Pons (tissue), 1 donor: Measurements from ENCODE around the gene FBXO10.
A peak's percentile ranks its signal among the peaks of the same experiment; 100 is the strongest.
"Not testable (repeated sequence)": the region's sequence is repeated elsewhere in the genome, so short reads cannot be mapped to it uniquely, and the experiment has no call there.

Experiments
- DNase-seq: peaks from one replicate; pipeline ENCODE4 v3.0.0-alpha.2; 2016; ENCODE audit warnings: low spot score

Gene FBXO10

DNA sequence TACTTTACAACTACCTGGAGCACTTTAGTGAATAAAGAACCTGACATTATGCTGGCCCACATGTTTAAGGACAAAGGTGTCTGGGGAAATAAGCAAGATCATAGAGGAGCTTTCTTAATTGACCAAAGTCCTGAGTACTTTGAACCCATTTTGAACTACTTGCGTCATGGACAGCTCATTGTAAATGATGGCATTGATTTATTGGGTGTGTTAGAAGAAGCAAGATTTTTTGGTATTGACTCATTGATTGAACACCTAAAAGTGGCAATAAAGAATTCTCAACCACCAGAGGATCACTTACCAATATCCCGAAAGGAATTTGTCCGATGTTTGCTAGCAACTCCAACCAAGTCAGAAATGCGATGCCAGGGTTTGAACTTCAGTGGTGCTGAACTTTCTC, 98.7 kb downstream of the FBXO10 start:
- not testable (repeated sequence) for DNase-seq

DNA sequence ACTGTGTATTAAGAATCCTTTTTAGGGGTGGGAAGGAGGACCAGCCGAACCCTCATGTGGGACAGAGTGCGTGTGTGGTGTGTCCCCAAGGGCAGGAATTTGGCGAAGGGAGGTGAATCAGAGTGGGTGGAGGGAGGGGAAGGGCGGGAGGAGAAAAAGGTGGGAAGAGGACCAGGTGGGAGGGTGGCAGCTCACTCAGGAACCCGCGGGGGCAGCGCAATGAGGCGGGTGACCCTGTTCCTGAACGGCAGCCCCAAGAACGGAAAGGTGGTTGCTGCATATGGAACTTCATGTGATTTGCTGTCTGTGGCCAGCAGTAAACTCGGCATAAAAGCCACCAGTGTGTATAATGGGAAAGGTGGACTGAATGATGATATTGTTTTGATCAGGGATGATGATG, 99.2 kb downstream of the FBXO10 start:
- DNase-seq: no peak

DNA sequence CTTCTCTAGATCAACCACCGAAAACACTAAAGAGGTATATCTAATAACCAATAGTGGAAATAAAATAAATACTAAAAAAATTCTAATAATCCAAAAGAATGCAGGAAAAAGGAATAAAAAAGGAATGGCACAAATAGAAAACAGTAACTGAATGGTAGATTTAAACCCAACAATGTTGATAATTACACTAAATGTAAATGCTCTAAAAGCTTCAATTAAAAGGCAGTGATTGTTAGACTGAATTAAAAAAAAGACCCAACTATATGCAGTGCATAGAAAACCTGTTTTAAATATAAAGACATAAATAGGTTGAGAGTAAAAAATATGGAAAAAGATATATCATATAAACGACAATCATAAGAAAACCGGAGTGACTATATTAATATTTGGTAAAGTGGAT, 101.7 kb downstream of the FBXO10 start:
- DNase-seq: no peak

DNA sequence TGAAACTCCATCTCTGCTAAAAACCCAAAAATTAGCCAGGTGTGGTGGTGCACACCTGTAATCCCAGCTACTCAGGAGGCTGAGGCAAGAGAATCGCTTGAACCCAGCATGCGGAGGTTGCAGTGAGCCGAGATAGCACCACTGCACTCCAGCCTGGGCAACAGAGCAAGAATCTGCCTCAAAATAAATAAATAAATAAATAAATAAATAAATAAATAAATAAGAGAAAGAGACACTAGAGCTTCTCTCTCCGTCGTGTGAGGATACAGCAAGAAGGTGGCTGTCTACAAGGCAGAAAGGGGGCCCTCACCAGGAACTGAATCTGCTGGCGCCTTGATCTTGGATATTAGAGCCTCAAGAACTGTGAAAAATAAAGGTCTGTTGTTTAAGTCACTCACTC, 102.2 kb downstream of the FBXO10 start:
- not testable (repeated sequence) for DNase-seq

DNA sequence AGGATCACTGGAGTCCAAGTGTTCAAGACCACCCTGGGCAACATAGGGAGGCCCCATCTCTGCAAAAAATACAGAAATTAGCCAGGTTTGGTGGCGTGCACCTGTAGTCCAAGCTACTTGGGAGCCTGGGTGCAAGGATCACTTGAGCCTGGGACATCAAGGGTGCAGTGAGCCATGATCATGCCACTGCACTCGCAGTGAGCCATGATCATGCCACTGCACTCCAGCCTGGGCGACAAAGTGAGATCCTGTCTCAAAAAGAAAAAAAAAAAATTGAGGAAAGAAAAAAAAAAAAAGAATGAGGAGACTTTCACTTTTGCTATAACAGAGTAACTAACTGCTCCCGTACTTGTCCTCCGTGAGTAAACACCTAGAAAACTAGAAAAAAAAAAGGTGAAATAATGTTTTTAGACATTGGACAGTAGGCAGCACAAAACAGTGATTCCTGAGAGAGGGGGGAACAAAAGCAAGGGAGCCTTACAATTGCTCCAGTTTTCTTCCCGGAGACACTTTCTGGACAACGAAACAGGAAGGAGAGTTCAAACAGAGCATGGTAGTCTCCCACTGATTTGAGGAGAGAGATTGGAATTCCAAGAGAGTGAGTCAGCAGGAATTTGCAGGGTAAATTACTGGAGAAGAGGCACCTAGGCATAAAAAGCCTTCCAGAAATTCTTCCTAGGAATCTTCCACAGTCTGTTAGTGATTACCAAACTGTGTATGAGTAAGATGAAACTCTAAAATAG, 104.1 kb downstream of the FBXO10 start:
- peak; percentile 46 for DNase-seq

GRCh38 chr9:37468620-37469019, 107.6 kb downstream of the FBXO10 start:
- DNase-seq: no peak

GRCh38 chr9:37467530-37467929, 108.7 kb downstream of the FBXO10 start:
- DNase-seq: not testable (repeated sequence)

DNA sequence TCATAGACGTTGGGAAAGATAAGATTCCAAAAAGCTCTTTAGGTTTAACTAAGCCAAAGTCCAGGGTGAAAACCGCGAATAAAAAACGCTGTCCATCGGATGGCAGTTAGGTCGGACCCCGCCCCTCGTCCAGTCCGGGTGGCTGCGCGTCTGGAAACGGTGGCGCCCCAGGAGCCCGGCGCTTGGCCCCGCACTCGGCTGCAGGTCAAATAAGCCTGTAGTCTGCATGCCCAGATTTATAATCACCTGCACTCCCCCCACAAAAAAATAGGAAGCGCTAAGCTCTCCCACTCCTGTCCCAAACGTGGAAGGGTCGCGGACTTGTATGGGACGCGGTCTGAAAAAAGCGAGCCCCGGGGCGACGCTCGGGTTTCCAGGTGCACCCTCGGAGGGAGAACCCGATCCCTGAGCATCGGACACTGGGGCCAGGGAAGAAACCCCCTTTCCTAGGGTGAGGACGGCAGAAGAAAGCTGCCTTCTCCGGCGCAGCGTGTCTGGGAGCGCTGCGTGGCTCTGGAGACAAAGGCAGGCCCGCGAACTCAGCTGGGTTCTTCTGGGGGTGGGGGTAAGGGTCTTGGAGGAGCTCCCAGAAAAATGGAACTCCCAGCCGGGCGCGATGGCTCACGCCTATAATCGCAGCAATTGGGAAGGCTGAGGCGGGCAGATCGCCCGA, 110.0 kb downstream of the FBXO10 start:
- peak; percentile 53 for DNase-seq

- DNase-seq: peak; percentile 100
Measured at GRCh38 chr9:37465249-37466036, 110.7 kb downstream of the FBXO10 start, which contains the start of gene ZBTB5. Gene ZBTB5, minus strand, starts transcription at chr9:37465450. Its CDS starts 22,899 bp downstream, at chr9:37442551.

DNA sequence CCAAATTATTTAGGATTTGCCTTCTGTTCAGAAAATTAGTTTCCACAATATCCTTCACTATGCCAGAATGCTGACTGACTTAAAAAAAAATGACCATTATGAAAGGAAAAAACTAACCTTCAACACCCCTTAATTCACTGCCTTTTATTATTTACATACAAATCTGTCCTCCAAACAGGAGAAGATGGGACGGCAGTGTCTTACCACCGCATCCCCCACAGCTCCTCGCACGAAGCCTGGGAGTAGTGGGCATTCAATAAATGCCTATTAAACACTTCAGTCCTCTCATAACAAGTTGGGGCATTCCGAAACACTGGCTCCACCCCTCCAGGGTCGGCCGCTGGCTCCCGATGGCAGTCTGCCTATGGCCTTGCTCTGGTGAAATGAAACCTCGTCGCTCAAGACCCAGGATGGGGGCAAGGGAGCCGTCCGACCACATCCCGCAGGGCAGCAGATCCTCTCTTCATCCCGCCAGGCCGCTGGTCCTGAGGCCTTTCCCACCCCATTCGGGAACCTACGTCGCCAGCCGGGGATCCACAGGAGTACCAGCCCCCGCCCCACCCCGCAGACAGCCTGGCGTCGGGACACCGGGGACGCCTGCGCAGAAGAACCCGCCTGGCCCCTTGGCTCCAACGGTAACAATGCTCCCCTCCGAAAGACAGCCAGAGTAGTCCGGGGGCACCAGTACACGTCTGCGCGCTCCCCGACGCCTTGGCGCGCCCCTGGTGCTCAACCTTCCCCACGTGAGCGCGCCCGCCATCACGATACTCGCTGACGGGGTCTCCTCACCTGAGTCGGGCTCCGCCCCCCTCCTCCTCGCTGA, 111.5 kb downstream of the FBXO10 start:
- peak; percentile 49 for DNase-seq

- DNase-seq: no peak
Measured at GRCh38 chr9:37464006-37464405, 112.2 kb downstream of the FBXO10 start.
